Suppressor macrophage treated with lipopolysaccharide for 4 hours (primary cell): ENCODE measurements around the gene YPEL2.

Experiments
- DNase-seq: peaks from one replicate; pipeline ENCODE4 v3.0.0-alpha.2; 2020

YPEL2 gene

DNA sequence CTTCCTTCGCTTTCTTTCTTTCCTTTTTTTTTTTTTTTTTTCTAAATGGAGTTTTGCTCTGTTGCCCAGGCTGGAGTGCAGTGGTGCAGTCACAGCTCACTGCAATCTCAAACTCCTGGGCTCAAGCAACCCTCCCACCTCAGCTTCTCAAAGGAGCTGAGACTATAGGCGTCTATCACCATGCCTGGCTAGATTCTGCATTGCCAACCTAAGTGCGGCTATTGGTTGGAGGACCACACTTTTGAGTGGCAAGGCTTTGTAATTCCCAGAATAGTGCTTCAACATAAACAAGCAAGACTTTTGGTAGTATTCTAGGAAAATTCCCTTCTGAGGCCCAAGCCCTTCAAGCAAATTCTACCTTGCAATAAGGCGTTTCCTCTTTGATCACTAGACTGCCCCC lies 107.8 kb downstream of the YPEL2 start:
- no peak for DNase-seq

DNA sequence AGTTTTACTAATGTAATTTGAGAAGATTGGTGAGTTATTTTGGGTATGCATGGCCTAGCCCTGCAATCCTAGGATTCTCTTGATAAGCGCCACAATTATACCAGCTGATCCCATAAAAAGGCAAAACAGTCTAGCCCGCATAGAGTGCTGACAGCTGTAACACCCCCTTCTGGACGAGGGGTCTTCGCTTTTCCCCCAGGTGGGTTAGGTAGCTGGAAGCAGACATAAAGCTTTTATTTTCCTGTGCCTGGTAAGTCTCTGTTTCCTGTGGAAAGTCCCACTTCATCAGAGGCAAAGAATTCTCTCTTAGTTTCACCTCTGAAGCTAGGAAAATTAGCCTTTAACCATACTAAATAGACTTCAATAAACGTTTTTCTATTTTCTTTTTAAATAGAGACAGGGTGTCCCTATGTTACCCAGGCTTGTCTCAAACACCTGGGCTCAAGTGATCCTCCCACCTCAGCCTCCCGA lies 108.3 kb downstream of the YPEL2 start:
- DNase-seq: no peak

DNA sequence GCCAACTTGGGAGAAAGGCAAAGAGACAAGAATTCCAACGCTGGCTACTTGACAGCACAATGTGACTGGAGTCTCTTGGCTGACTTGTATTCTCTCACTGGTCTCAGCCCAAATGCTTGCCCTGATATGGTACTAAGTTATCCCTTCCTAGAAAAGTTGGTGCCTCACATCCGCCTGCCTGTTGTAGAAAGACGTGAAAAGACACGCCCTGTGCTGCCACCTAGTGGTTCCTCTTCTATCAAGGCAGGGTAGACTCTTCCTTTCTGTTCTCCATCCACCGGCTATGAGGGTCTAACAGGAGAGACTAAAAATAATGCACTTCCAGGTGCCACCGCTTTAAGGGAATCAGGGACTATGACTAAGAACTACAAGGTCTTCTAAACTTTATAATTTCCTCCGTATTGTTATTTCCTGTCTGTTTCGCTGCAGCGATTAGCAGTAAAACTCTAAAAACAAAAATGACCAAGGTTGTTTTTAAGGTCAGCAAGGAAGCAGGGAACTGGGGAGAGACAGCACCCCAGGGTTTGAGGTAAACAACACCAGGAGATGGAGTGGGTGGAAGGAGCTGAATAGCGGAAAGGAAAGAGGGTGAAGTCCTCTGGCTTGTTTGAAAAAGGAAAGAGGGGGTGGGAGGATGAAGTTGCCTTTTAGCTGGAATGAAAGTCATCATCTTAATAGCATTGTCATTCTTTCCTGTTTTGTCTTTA lies 109.5 kb downstream of the YPEL2 start:
- peak; percentile 94 for DNase-seq

DNA sequence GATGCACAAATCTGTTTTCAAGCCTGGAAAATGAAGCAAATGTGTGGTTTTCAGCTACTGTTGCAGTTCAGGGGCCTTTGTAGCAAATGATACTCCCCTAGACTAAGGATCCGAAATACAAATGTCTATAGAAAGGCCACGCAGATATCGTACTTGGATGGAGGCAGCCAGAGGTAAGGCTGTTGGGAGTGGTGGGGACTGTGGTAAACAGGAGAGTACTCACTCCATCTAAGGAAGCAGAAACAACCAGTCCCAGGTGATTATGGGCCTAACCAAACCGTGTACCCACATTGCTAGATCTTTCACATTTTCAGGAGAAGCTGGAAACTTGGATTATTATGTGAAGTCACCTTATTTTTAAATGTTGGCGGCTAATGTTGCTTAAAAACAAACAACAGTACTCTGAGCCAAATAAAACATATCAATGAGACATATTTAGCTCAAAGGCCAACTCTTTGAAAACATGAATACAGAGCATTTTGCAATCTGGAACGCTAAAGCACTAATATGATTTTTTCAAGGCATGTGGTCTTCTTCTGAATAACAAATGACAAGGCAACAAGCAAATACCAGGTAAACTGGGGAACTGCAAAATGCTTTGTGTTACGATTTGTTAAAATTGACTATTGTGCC lies 110.1 kb downstream of the YPEL2 start:
- DNase-seq: no peak

DNA sequence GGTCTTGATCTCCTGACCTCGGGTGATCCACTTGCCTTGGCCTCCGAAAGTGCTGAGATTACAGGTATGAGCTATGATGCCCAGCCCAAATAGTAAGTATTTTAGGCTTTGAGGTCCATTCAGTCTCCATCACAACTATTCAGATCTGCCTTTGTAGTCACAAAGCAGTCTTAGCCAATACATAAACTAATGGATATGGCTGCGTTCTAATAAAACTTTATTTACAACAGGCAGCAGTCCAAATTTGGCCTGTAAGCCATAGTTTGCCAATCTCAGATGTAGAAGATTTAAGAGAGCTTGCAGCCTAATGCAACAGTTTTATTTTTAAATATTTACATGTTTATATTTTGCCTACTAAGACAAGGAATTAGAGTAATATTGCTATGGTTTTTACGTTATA lies 111.7 kb downstream of the YPEL2 start:
- DNase-seq: no peak
